Measurements from ENCODE around the gene ZNF587B. TPM values are rescaled to one million over a fixed set of nuclear protein-coding genes. Genes with fewer than 3 reads are reported as not detected.
"Not testable (repeated sequence)": the region's sequence is repeated elsewhere in the genome, so short reads cannot be mapped to it uniquely, and the experiment has no call there.

ZNF587B gene
- total RNA-seq, 1 experiment from 2014 or later, result 43.2 TPM

DNA sequence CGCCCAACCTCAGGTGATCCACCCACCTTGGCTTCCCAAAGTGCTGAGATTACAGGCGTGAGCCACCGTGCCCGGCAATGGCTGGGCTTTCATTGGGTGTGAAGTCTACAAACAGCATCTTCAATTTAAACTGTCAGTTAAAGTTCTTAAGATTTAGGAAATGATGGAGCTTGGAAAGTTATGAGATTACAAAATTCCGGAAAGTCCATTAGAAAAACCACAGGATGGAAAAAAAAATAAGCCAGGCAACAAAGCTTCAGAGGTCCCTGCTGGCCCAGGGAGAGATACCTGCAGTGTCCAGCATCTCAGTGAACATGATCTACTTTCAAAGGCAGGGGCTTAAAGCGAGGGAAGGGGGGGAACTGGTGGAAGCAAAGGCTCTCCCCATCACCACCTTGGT, 4.6 kb upstream of the ZNF587B start (continued):
- TF ChIP-seq PRRX2 (CRISPR knock-in tag; IDR thresholded peaks at IDR 0.05) (no peak), ZNF263 (CRISPR knock-in tag; IDR thresholded peaks at IDR 0.05; ENCODE audit: low read depth) (no peak), JUN (CRISPR knock-in tag; IDR thresholded peaks at IDR 0.05) (no peak), TP53 (CRISPR knock-in tag; IDR thresholded peaks at IDR 0.05) (no peak)

DNA sequence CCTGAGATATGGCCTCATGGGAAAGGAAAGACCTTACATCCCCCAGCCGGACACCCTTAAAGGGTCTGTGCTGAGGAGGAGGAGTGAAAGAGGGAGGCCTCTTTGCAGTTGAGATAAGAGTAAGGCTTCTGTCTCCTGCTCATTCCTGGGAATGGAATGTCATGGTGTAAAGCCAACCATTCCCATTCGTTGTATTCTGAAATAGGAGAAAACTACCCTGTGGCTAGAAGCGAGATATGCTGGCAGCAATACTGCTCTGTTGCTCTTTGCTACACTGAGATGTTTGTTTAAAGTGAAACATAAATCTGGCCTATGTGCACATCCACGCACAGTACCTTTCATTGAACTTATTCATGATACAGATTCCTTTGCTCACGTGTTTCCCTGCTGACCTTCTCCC, 783 bp upstream of the ZNF587B start:
- ChIA-PET CTCF (interaction anchor here (0.7 to 1.5 kb wide), 4 partner anchors 10 to 75 kb away, joined by 4 to 10 read pairs (median 6); partner anchors contain the start of gene ZNF552), POLR2A (interaction anchor here (1.0 to 1.7 kb wide), 4 partner anchors 10 to 60 kb away, joined by 3 to 10 read pairs (median 6); partner anchors contain the start of genes ZNF552, ZNF586 and ZNF587)
- Mint-ChIP-seq H3K27ac (peak overlapping the region; percentile 98), H3K36me3 (peaks cover 23% of the 10 kb centered on the region), H3K27me3 (ENCODE audit: low read depth) (no peaks in the 10 kb centered on the region), H3K4me1 (peaks cover 26% of the 10 kb centered on the region), H3K4me3 (peak overlapping the region; percentile 98; the same call in 1 of the 2 replicates), H3K9me3 (no peaks in the 10 kb centered on the region)
- DNase-seq (ENCODE audit: low spot score) (no peak), ATAC-seq (no peak)
- no peak for TF ChIP-seq TEAD4 (CRISPR knock-in tag; IDR thresholded peaks at IDR 0.05)
- no peak for TF ChIP-seq JAZF1 (CRISPR knock-in tag; IDR thresholded peaks at IDR 0.05)
- TF ChIP-seq IRF2 (CRISPR knock-in tag; IDR thresholded peaks at IDR 0.05; ENCODE audit: borderline replicate concordance, low read depth), result no peak
- no peak for TF ChIP-seq GABPB1 (CRISPR knock-in tag; IDR thresholded peaks at IDR 0.05)
- no peak for TF ChIP-seq CREB1 (CRISPR knock-in tag; IDR thresholded peaks at IDR 0.05)
- no peak for TF ChIP-seq ZNF416 (CRISPR knock-in tag; IDR thresholded peaks at IDR 0.05)

DNA sequence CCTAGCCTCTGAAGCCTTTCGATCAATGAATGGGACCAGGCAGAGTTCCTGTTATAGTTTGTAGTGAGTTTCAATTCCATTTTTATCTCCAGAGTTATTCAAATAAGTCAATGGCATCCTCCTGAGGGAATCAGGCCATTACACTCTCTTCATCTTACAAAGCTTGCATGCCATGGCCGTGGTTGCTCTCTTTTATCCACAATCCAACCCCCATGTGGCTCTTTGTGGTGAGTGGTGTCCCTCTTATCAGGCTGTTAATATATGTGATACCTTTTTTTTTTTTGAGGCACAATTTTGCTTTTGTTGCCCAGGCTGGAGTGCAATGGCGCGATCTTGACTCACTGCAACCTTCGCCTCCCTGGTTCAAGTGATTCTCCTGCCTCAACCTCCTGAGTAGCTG, 6.9 kb downstream of the ZNF587B start:
- H3K4me3 Mint-ChIP-seq; CTCF ChIA-PET; DNase-seq (ENCODE audit: low spot score); H3K27me3 Mint-ChIP-seq (ENCODE audit: low read depth); H3K4me1 Mint-ChIP-seq; ATAC-seq; H3K9me3 Mint-ChIP-seq: not testable (repeated sequence)
- Mint-ChIP-seq H3K27ac (0 out of 2 replicates have a peak overlapping the region, but pooled peaks have one; percentile 15), H3K36me3 (peaks cover 53% of the 10 kb centered on the region)
- POLR2A ChIA-PET, result interaction anchor here (0.6 to 0.7 kb wide), 2 partner anchors 157 to 308 kb away, joined by 3 to 4 read pairs; no protein-coding TSS in a partner anchor

DNA sequence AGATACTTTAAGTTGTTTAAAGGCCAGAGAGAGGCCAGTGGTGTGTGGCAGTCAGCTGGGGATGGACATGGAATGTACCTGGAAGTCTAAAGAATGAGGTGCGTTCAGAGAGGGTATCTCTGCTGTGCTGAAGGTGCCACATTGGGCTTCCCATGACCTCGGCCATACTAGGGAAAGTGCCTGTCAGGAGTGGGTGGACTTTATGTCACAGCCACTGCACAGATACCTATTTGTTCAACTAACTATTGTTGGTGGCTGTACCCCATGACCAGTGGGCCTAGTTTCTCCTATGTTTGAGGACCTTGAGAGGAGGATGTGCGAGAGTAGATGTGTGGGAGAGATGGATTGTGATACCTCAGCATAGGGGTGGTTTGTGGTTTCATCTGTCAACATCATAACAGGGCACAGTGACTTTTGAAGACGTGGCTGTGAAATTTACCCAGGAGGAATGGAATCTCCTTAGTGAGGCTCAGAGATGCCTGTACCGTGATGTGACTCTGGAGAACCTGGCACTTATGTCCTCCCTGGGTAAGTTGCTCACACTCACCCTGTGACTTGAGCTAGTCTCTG, 8.6 kb downstream of the ZNF587B start:
- POLR2A ChIA-PET, result not testable (repeated sequence)

DNA sequence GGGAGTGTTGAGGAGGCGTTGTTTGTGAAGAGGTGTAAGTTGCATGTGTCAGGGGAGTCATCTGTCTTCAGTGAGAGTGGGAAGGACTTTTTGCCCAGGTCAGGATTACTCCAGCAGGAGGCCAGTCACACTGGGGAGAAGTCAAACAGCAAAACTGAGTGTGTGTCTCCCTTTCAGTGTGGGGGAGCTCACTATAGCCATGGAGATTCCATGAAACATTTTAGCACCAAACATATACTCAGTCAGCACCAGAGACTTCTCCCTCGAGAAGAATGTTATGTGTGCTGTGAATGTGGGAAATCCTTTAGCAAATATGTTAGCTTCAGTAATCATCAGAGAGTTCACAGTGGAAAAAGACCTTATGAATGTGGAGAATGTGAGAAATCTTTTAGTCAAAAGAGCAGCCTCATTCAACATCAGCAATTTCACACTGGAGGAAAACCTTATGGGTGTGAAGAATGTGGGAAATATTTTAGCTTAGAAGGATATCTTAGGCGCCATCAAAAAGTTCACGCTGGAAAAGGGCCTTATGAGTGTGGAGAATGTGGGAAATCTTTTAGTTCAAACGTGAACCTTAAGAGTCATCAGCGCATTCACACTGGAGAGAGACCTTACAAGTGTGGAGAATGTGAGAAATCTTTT, 11.1 kb downstream of the ZNF587B start:
- DNase-seq (ENCODE audit: low spot score) (no peak), ATAC-seq (no peak)
- ChIA-PET POLR2A (no interaction called here), CTCF (no interaction called here)
- Mint-ChIP-seq H3K4me1 (peaks cover 3% of the 10 kb centered on the region), H3K9me3 (no peaks in the 10 kb centered on the region), H3K36me3 (peaks cover 78% of the 10 kb centered on the region), H3K4me3 (no peak overlapping the region), H3K27ac (no peak overlapping the region), H3K27me3 (ENCODE audit: low read depth) (no peaks in the 10 kb centered on the region)
- no peak for TF ChIP-seq ZNF263 (CRISPR knock-in tag; IDR thresholded peaks at IDR 0.05; ENCODE audit: low read depth)

More for the DNA sequence above, 8.6 kb downstream of the ZNF587B start:
- H3K27ac Mint-ChIP-seq; H3K27me3 Mint-ChIP-seq (ENCODE audit: low read depth); DNase-seq (ENCODE audit: low spot score); CTCF ChIA-PET; ATAC-seq; H3K4me3 Mint-ChIP-seq; H3K9me3 Mint-ChIP-seq; H3K4me1 Mint-ChIP-seq: not testable (repeated sequence)
- H3K36me3 Mint-ChIP-seq, result peaks cover 62% of the 10 kb centered on the region

DNA sequence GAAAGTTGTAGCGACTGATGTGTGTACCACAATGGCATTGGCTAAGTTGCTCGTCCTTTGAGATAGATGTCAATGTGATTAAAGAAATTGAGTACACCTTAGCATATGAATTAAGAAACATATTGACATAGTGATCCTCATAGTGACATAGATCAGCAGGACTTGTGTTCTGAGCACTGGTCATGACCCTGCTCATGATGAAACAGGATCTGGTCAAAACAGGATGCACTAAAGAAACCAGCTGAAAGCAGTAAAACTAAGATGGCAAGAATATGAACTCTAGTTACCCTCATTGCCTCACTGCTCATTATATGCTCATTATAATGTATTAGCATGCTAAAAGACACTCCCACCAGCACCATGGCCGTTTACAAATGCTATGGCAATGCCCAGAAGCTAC, 17.1 kb downstream of the ZNF587B start:
- CTCF ChIA-PET; H3K9me3 Mint-ChIP-seq; DNase-seq (ENCODE audit: low spot score); POLR2A ChIA-PET; H3K4me3 Mint-ChIP-seq; ATAC-seq; H3K27me3 Mint-ChIP-seq (ENCODE audit: low read depth): not testable (repeated sequence)
- peak overlapping the region; percentile 94 for H3K27ac Mint-ChIP-seq
- peaks cover 34% of the 10 kb centered on the region for H3K36me3 Mint-ChIP-seq
- peaks cover 23% of the 10 kb centered on the region for H3K4me1 Mint-ChIP-seq

DNA sequence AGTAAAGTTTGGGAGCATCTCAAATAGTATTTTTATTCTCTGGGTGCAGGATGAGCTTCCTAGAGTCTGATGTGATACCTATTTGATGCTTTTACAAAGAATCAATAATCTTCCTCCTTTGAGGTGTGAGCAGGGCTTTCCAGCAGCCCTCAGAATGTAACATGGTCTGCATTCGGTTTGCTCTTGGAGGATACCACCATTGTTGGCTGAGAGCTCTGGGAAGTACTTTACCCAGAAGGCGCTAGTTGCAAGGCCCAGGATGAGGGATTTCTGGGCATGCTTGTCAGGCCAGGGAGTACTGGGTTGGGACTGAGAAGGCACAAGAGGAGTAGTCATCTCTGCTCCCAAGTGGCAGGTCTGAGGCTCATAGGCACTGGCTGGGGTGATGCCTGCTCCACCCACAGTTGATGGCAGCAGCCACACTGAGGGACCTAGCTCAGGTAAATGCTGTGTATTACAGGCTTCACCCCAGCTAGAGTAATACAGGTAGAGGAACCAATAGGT, 19.1 kb downstream of the ZNF587B start:
- H3K27me3 Mint-ChIP-seq (ENCODE audit: low read depth); H3K9me3 Mint-ChIP-seq: not testable (repeated sequence)
- CTCF ChIA-PET, result interaction anchor here (0.6 to 1.9 kb wide), 2 partner anchors 27 to 140 kb away, joined by 4 to 8 read pairs; partner anchors contain the start of gene ZNF154
- ATAC-seq, result peak; percentile 74
- POLR2A ChIA-PET, result interaction anchor here (0.7 to 1.0 kb wide), 3 partner anchors 19 to 80 kb away, joined by 4 to 8 read pairs (median 4); partner anchors contain the start of genes ZNF552, ZNF586 and ZNF587B
- Mint-ChIP-seq H3K4me1 (peaks cover 23% of the 10 kb centered on the region), H3K36me3 (peaks cover 32% of the 10 kb centered on the region), H3K27ac (peak overlapping the region; percentile 95), H3K4me3 (peak overlapping the region; percentile 86)
- peak; percentile 17 for DNase-seq (ENCODE audit: low spot score)

All from WTC11 (cell line).